Activated CD8-positive, alpha-beta memory T cell treated with anti-CD3 and anti-CD28 coated beads, Interleukin-2, amount 50 U/mL, for 24 hours (primary cell): ENCODE measurements around the gene ZFR2.
"Not testable (repeated sequence)": the region's sequence is repeated elsewhere in the genome, so short reads cannot be mapped to it uniquely, and the experiment has no call there.

Experiments
- DNase-seq: peaks from one replicate; pipeline ENCODE4 v3.0.0-alpha.2; 2020; ENCODE audit errors: extremely low read depth

The ZFR2 gene

GRCh38 chr19:3868770-3869456, at the start of gene ZFR2:
TSS of gene ZFR2 (minus strand) at chr19:3869038. CDS start at chr19:3869017, 21 bp downstream.
- DNase-seq: no peak

DNA sequence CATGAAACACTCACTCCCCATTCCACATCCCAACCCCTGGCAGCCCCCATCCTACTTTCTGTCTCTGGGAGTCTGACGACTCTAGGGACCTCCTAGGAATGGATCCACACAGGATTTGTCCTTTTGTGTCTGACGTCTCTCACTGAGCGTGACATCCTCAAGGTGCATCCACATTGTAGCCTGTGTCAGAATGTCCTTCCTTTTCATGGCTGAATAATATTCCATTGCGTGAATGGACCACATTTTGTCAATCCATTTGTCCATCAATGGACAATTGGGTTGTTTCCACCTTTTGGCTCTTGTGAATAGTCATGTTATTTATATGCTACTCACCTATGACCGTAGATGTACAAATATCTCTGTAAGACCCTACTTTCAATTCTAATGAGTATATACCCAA, 47.2 kb upstream of the ZFR2 start:
- no peak for DNase-seq

GRCh38 chr19:3914199-3914598, 45.4 kb upstream of the ZFR2 start:
- no peak for DNase-seq

DNA sequence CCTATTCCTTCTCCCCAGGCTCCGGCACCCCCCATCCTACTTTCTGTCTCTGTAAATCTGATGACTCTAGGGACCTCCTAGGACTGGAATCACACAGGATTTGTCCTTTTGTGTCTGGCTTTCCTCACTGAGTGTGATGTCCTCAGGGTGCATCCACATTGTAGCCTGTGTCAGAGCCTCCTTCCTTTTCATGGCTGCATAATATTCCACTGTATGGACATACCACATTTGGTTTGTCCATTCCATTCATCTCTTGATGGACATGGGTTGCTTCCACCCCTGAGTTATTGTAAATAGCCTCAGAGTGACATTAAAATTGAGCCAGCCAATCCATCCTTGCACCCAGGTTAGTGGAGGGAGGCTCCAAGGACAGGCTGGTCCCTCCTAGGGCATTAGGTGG, 41.3 kb upstream of the ZFR2 start:
- no peak for DNase-seq

DNA sequence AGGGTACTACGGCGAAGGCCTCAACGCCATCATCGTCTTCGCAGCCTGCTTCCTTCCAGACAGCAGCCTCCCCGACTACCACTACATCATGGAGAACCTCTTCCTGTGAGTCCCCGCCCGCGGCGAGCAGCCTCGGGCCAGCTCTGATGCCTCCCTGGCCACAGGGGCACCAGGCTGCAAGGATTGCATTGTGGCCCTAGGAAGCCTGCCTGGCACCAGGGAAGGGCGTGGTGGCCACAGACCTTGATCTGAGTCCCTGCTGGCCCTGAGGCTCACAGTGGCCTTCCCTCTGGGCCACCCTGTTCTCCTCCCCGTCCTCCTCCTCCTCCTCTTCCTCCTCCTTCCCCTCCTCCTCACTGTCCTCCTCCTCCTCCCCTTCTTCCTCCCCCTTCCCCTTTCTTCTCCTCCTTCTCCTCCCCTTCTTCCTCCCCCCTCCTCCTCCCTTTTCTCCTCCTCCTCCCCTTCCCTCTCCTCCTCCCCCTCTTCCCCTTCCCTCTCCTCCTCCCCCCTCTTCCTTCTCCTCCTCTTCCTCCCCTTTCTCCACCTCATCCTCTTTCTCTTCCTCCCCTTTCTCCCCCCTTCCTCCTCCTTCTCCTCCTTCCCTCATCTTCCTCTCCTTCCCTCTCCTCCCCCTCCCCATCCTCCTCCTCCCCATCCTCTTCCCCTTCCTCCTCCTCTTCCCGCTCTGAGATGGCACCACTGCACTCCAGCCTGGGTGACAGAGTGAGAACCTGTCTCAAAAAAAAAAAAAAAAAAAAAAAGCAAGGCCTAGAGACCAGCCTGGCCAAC, 39.6 kb upstream of the ZFR2 start:
- DNase-seq: no peak

GRCh38 chr19:3907626-3908265, 38.9 kb upstream of the ZFR2 start:
- no peak for DNase-seq

GRCh38 chr19:3904233-3904632, 35.4 kb upstream of the ZFR2 start:
- DNase-seq: no peak

- DNase-seq: no peak
Observed at GRCh38 chr19:3902317-3902973, 33.6 kb upstream of the ZFR2 start.

DNA sequence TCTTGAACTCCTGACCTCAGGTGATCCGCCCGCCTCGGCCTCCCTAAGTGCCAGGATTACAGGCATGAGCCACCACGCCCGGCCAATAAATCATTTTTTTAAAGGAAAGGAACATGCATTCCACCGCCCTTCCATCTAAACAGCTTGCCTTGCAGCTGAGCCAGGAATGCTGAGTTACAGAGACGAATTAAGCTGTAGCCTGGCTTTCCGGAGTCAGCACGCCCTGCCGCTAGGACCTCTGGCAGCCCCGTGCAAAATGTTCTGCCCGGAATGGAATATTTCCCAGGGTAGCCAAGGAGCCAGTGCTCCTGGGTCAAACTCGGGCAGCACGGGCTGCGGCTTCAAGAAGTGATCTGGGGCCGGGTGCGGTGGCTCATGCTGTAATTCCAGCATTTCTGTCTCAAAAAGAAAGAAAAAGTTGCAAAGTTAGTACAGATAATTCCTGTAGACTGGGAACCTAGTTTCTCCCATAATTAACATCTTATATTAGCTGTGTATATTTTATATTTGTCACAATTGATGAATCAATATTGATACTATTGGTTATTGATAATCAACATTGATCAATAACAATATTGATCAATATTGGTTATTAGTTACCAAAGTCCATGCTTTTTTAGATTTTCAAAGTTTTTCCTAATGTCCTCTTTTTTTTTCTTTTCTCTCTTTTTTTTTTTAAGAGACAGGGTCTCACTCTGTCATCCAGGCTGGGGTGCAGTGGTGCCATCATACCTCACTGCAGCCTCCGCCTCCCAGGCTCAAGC, 30.9 kb upstream of the ZFR2 start:
- DNase-seq: no peak

- no peak for DNase-seq
Observed at GRCh38 chr19:3898426-3898825, 29.6 kb upstream of the ZFR2 start.

DNA sequence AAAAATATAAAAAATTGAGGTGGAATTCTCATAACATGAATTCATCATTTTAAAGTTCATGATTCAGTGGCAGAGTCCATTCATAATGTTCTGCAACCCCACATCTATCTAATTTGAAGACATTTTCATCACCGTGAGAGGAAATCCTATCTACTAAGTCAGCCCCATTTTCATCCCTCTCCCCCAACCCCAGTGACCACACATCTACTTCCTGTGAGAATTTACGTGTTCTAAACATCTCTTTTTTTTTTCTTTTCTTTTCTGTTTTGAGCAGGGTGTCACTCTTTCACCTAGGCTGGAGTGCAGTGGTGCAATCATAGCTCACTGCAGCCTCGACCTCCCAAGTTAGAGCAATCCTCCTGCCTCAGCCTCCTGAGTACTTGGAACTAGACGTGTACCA, 29.1 kb upstream of the ZFR2 start:
- DNase-seq: no peak

- no peak for DNase-seq
Observed at GRCh38 chr19:3895788-3896187, 26.9 kb upstream of the ZFR2 start.

GRCh38 chr19:3894959-3895358, 26.1 kb upstream of the ZFR2 start:
- DNase-seq: not testable (repeated sequence)

DNA sequence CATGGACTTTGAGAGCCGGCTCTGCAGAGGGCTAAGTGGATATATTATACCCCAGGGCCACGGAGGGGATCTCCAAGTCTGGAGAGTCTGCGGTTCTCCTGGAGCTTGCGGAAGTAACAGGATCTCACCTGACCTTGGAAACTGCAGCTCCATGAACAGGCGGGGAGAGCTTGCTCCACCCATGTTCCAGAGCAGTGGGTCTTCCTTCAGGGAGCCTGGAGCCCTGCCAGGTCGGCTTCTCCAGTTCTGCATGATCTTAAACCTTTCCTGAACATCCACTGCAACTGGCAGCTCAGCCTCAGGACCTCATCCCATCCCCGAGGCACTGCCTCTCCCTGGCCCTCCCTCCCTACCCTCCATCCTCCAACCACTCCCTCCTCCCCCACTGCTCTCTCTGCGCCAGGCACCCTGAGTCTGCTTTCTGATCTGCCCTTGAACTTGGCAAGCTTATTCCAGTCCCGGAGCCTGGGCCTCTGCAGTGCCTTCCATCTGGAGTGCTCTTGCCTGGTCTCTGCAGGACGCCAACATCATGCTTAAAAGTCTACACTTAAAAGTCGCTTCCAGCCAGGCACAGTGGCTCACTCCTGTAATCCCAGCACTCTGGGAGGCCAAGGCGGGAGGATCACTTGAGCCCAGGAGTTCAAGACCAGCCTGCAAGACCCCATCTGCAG, 24.8 kb upstream of the ZFR2 start:
- no peak for DNase-seq

DNA sequence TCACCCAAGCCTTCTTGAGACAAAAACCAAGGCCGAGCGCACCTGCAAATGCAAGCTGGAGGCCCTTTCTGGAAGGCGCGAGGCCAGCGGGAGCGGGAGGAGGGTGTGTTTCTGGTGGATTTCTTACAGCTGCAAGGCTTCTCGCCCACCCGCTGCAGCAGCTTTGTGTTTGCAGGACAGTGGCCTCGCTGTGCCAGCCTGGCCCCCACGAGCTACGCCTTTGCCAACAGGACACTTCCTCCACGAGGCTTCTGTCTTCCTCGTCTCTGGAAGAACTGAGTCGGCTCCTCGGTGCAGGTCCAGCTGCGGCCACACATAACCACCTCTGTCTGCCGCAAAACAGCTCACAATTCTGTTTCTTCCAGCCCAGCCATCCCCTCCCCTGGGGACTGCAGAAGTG, 21.8 kb upstream of the ZFR2 start:
- DNase-seq: no peak

GRCh38 chr19:3882041-3882384, 13.2 kb upstream of the ZFR2 start:
- DNase-seq: no peak

DNA sequence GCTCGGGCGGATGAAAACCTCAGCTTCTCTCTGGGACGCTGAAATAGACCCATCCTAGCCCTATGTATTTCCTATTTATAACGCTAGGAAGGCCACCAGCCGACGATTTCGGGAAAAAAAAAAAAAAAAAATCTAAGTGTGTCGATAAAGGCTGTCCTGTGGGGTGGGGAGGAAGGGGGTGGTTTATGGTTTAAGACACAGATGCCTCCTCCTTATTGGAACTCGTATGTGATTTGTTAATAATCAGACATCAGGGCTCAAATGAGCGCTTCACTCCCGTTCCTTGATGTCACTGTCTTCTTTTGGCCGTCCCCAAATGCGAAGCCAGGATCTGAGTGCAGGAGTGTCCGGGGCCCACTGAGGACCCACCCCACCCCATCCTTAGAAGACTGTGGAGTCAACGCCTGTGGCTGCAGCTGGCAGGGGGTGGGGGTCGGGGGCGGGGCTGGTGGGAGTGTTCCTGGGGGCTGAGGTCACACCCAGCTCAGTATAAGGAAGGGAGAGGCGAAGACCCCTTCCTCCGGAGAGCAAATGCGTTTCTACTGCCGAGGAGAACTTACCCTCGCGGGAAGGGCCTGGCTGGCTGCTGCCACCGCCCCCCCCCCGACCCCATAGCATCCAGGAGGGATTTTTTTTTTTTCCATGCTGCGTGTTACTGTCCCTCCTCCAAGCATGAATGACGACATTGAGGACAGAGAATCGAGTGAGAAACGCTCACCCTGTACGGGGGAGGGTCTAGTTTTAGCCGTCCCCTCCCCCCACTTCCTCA, 12.6 kb upstream of the ZFR2 start:
- DNase-seq: no peak

GRCh38 chr19:3880471-3881271, 11.8 kb upstream of the ZFR2 start, which contains the start of gene ATCAY:
TSS of gene ATCAY (plus strand) at chr19:3880685. CDS start at chr19:3885768, 5,083 bp downstream.
- DNase-seq: no peak

DNA sequence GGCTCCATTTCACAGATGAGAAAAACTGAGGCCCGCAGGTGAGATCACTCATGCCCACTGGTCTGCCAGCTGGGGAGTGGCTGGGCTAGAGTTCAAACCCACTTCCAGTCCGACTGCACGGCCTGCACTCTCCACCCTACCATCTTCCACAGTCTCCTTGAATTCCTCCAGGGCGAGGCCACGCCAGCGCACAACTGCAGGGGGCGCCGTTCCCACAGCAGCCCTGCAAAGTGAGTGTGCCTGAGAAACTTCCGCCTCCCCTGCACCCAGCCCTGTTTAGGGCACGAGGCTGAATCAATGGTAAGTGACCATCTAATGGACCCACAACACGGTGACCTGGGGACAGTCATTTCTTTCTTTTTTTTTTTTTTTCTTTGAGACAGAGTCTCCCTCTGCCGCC, 10.8 kb upstream of the ZFR2 start:
- DNase-seq: no peak
